Activated effector memory CD4-positive, alpha-beta T cell treated with Interleukin-2 at 50 U/mL for 16 hours (primary cell): ENCODE data around the gene PRAMEF12.
"Not testable (repeated sequence)": the region's sequence is repeated elsewhere in the genome, so short reads cannot be mapped to it uniquely, and the experiment has no call there.

ENCODE experiments used
- DNase-seq: peaks from one replicate; pipeline ENCODE4 v3.0.0-alpha.2; 2020

The PRAMEF12 gene

GRCh38 chr1:12772520-12772919, 1.0 kb upstream of the PRAMEF12 start:
- no peak for DNase-seq

- DNase-seq = no peak
These were observed 1.3 kb downstream of the PRAMEF12 start for GRCh38 chr1:12774801-12775345.

DNA sequence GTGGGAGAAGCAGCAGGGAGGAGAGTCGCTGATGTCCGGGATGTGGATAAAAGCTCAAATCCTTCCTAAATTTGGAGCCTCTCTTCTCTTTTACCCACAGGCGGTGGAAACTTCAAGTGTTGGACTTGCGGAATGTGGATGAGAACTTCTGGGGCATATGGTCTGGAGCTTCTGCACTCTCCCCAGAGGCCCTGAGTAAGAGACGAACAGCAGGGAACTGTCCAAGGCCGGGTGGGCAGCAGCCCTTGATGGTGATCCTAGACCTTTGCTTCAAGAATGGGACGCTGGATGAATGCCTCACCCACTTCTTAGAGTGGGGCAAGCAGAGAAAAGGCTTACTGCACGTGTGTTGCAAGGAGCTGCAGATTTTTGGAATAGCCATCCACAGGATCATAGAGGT, 1.9 kb downstream of the PRAMEF12 start:
- DNase-seq = no peak

- no peak for DNase-seq
These were observed 3.4 kb downstream of the PRAMEF12 start for GRCh38 chr1:12776801-12777557.

DNA sequence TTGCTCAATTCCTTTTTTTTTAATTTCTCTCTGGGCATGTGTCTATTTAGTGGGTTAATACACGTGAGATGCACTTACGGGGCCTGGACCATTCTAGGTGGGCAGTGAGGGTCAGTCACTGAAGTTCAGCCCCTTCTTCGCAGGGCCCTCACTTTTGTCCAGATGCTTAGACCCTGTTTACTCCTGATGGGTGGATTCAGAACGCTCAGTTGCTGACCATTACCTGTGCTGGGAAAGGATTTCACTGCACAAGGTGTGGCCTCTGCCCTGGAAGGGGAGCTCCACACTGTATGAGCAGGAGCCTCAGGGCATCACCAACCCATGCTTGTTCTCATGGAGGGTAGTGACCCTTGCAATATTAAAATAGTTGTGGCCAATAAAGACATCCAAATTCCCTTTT, 4.5 kb downstream of the PRAMEF12 start:
- DNase-seq = no peak

DNA sequence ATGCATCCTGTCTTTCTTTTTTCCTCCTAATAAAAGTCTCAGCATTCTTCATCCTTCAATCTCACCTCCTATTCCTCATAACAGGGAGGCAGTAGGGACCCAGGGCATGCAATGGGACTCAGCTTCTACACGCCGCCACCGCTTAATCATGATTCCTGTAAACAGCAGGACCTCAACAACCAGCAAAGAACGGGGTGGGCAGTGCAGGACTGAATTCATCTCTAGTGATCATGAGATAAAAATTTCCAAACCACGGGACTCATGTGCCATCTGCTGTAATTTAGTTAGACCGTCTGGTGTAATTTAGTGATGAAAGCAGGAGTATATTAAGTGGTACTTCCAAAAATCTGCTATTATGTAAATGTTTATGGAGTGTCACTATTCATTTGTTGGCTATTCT, 5.4 kb downstream of the PRAMEF12 start:
- DNase-seq = no peak

- not testable (repeated sequence) for DNase-seq
These were observed 8.0 kb downstream of the PRAMEF12 start for GRCh38 chr1:12781488-12781887.

DNA sequence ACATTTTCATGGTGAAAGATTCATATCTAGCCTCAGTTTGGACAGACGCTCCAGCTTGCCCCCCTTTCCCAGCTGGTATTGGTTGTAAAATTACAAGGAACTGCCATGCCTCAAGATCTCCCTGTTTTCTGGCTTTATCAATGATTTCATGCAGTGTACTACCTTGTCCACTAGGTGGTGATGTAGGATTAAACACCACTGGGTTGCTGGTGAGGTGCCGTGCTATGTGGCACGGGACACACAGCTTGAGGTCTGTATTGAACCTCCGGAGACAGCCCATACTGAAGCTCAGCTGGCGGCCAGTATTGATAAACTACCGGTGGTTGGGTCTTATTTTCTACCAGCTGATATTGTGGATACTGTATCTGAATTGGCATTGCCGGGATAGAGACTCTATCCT, 10.2 kb downstream of the PRAMEF12 start:
- not testable (repeated sequence) for DNase-seq

GRCh38 chr1:12784729-12785128, 11.2 kb downstream of the PRAMEF12 start:
- DNase-seq = not testable (repeated sequence)

DNA sequence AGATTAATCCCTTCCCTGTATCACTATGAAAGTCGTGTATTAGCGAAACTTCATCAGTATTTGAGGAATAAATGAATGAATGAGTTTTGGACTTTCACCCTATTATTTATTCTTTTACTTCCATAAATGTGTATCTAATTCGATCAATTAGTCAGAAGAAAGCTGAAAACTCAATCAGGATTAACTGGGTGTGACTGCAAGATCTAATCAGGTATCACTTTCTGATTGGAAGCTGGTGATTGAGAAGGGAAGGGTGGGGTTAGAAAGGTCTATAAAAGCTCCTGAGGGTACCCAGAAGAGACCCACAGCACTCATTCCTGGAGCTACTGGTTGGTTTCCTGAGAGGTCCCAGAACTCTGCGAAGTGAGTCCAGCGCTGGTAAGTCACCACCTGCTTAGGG, 17.6 kb downstream of the PRAMEF12 start, which contains the start of gene PRAMEF1:
TSS of gene PRAMEF1 (plus strand) at position 301 of the 400 bp plus-strand sequence. CDS start 1,831 bp downstream, outside the sequence.
- DNase-seq = not testable (repeated sequence)

GRCh38 chr1:12798911-12799310, 25.4 kb downstream of the PRAMEF12 start:
- DNase-seq = no peak

DNA sequence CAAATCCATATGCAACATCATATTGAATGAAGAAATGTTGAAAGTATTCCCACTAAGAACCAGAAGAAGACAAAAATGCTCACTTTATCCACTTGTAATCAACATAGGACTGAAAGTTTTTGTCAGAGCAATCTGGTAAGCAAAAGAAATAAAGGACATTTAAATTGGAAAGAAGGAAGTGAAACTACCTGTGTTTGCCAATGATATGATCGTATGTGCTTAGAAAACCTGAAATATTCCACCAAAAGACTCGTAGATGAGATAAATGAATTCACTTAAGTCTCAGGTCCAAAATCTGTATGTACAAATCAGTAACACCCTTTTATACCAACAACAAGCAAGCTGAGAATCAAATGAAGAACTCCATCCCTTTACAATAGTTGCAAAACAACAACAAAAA, 26.2 kb downstream of the PRAMEF12 start:
- DNase-seq = no peak

DNA sequence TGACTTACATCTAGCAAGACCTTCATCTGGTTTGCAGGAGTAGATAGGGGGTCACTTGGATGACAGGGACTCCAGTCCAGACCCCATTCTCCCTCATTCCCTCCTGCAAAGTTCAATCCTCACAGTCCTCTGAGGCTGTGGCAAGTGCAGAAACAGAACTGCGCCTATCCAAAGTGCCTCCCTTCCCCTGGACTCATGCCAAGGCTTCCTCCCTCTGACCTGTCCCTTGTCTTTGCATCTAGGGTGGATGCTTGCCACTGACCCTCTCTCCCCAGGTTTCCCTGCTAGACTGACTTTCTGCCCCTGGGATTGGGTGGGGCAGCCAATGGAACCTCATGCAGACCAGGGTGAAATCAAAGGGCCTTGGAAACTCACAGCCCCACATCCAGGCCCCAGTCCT, 36.4 kb downstream of the PRAMEF12 start:
- DNase-seq = no peak

DNA sequence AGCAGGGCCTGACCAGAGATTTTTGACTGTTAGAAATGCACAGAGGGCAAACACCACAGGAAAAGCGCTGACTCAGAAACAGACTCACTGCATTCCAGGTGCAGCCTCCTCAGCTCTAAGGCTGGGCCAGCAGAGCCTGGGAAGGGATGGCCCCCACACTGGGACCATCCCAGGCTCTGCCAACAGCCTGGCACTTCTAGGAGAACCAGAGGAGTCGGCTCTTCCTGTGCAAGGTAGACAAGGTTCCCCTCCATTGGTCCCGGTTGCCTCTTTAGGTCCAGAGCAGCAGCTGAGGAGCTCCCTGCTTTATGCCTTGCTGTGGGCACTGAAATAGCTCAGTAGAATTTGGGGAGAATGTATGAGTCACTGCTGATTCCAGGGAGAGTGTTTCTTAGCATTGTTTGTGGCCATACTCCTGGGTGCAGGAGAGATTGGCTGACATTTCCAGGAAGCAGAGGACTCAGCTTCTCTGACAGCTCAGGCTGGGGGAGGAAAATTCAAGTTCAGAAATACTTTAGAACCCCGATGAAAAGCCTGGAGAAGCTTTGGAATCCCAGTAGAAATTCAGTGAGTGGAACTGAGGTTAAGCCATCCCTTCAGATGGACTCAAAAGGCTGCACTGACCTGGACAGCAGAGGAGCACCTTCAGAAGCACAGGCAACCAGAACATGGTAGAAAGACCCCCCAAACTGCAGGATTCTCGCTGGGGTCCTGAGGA, 37.3 kb downstream of the PRAMEF12 start:
- no peak for DNase-seq

GRCh38 chr1:12811409-12811784, 37.9 kb downstream of the PRAMEF12 start:
- no peak for DNase-seq

- DNase-seq = not testable (repeated sequence)
These were observed 45.5 kb downstream of the PRAMEF12 start for GRCh38 chr1:12819061-12819460.
